Measurements from ENCODE around the gene CELF4. TPM values are rescaled to one million over a fixed set of nuclear protein-coding genes. Genes with fewer than 3 reads are reported as not detected.

CELF4 gene
- total RNA-seq, 1 donor from 2014 or later: 0.22 TPM

DNA sequence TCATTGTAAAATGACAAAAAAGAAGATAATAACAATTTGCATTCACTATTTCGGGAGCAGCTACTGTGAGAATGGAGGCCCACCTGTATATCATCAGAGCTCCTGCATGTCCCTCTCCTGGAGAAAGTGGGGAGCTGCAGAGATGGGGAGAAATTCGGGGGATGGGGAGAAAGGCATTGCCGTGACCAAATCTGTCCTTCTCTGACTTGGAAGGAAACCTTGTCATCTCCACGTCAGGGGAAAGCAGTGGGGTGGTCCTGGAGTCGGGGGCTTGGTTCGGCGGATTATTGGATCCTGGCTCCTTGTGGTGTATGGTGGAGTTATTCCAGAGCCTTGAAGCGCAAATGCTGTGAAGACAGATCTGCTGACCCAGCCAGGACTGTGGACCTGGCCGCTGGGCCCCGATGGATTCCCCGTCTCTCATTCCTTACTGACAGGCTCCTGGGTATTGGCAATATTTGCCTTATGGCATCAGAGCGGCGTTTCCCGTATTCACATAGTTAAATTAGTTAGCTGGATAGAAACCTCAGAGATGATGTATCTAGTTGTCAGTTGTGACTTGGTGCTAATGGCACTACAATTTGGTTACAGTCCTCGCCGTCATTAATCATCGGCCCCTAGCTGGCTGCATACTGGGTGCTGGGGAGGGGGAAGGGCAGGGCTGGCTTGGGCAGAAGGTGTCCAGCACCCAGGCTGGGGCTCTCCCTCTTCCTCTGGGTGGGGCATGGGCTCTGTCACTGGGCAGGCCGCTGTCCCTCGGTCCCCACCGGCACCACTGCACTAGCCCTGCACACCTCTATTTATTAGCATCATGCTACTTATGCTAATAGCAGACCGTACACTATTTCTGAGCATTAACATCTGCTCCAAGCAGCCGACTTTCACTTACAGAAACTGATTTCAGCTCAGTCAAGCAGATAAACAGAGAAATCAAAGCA, 31.7 kb downstream of the CELF4 start:
- no peaks in the 10 kb centered on the region for H3K36me3 Mint-ChIP-seq (ENCODE audit: low read depth)
- H3K9me3 Mint-ChIP-seq (ENCODE audit: low read depth): no peaks in the 10 kb centered on the region
- TF ChIP-seq, protein P1, sequence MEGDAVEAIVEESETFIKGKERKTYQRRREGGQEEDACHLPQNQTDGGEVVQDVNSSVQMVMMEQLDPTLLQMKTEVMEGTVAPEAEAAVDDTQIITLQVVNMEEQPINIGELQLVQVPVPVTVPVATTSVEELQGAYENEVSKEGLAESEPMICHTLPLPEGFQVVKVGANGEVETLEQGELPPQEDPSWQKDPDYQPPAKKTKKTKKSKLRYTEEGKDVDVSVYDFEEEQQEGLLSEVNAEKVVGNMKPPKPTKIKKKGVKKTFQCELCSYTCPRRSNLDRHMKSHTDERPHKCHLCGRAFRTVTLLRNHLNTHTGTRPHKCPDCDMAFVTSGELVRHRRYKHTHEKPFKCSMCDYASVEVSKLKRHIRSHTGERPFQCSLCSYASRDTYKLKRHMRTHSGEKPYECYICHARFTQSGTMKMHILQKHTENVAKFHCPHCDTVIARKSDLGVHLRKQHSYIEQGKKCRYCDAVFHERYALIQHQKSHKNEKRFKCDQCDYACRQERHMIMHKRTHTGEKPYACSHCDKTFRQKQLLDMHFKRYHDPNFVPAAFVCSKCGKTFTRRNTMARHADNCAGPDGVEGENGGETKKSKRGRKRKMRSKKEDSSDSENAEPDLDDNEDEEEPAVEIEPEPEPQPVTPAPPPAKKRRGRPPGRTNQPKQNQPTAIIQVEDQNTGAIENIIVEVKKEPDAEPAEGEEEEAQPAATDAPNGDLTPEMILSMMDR (IDR thresholded peaks at IDR 0.05): peak; percentile 38
- H3K4me1 Mint-ChIP-seq (ENCODE audit: low read depth): no peaks in the 10 kb centered on the region
- no peak for DNase-seq (ENCODE audit: low spot score)
- H3K4me3 Mint-ChIP-seq (ENCODE audit: unreplicated experiment): no peak overlapping the region
- peaks cover 68% of the 10 kb centered on the region for H3K27me3 Mint-ChIP-seq (ENCODE audit: low read depth)
- H3K27ac Mint-ChIP-seq (ENCODE audit: unreplicated experiment): no peak overlapping the region

DNA sequence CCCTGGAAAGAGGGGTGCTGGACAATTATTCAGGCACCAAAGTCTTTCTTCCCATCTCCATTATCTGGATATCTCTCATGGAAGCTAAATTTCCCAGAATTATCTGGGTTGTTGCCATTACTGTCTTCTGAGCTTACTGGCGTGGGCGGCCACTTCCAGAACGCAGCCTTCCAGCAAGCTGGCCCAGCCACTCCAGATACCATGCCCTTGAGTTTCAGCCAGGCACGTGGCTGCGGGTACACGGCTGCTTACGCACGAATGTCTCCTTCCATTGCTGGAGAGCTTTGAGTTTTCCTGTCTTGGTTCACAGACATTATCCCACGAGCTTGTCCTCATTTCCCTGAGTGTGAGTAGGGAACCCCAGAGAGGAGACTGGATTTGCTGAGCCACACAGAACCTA, 32.7 kb downstream of the CELF4 start:
- TF ChIP-seq, protein P1 (IDR thresholded peaks at IDR 0.05): no peak
- H3K4me3 Mint-ChIP-seq (ENCODE audit: unreplicated experiment): no peak overlapping the region
- no peaks in the 10 kb centered on the region for H3K4me1 Mint-ChIP-seq (ENCODE audit: low read depth)
- H3K36me3 Mint-ChIP-seq (ENCODE audit: low read depth): no peaks in the 10 kb centered on the region
- no peaks in the 10 kb centered on the region for H3K9me3 Mint-ChIP-seq (ENCODE audit: low read depth)
- no peak overlapping the region for H3K27ac Mint-ChIP-seq (ENCODE audit: unreplicated experiment)
- H3K27me3 Mint-ChIP-seq (ENCODE audit: low read depth): peaks cover 63% of the 10 kb centered on the region
- DNase-seq (ENCODE audit: low spot score): no peak

GRCh38 chr18:37529863-37530262, 35.7 kb downstream of the CELF4 start:
- Mint-ChIP-seq H3K4me3 (ENCODE audit: unreplicated experiment) (no peak overlapping the region), H3K9me3 (ENCODE audit: low read depth) (no peaks in the 10 kb centered on the region), H3K27ac (ENCODE audit: unreplicated experiment) (no peak overlapping the region)

DNA sequence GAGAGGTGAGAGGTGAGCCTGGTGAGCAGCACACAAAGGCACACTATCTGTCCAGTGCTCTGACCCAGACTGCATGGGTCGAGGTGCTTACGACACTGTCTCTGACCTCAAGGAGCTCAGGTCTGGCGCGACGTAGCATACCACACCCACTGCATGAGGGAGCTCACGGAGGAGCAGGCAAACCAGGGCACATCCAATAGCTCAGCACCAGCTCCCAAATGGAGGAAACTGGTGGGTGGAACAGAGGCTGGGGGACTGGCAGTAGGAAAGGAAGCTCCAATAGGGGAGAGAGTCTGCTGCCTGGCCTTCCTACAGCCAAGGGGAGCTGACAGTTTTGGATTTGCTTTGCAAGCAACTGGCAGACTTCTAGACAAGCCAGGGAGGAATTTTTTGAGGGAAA, 36.3 kb downstream of the CELF4 start:
- Mint-ChIP-seq H3K27me3 (ENCODE audit: low read depth) (peaks cover 66% of the 10 kb centered on the region), H3K27ac (ENCODE audit: unreplicated experiment) (no peak overlapping the region), H3K4me3 (ENCODE audit: unreplicated experiment) (no peak overlapping the region), H3K36me3 (ENCODE audit: low read depth) (no peaks in the 10 kb centered on the region), H3K9me3 (ENCODE audit: low read depth) (no peaks in the 10 kb centered on the region), H3K4me1 (ENCODE audit: low read depth) (peaks cover 4% of the 10 kb centered on the region)
- no peak for DNase-seq (ENCODE audit: low spot score)
- TF ChIP-seq, protein P1 (IDR thresholded peaks at IDR 0.05): no peak

More at GRCh38 chr18:37529863-37530262, 35.7 kb downstream of the CELF4 start:
- Mint-ChIP-seq H3K4me1 (ENCODE audit: low read depth) (peaks cover 3% of the 10 kb centered on the region), H3K36me3 (ENCODE audit: low read depth) (no peaks in the 10 kb centered on the region), H3K27me3 (ENCODE audit: low read depth) (peaks cover 64% of the 10 kb centered on the region)
- DNase-seq (ENCODE audit: low spot score): no peak
- TF ChIP-seq, protein P1 (IDR thresholded peaks at IDR 0.05): no peak

DNA sequence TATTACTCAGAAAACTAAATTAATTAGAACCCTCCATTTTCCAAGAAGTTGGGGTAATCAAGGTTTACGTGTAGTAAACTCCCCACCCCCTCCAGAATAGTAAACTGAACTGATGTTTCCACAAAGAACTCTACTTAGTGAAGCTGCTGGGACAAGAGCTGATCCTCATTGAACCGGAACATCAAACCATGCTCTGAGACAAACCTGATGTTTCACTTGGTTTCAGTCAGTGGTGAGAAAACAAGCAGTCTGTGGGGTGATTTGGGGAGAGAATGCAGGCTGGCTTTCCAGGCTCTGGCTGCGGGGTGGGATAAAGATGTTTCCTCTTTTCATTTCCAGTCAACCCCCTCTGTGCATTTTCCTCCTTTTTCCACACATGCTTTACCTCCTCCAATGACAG, 38.2 kb downstream of the CELF4 start:
- TF ChIP-seq, protein P1 (IDR thresholded peaks at IDR 0.05): no peak
- Mint-ChIP-seq H3K36me3 (ENCODE audit: low read depth) (peaks cover 2% of the 10 kb centered on the region), H3K4me3 (ENCODE audit: unreplicated experiment) (no peak overlapping the region), H3K4me1 (ENCODE audit: low read depth) (peaks cover 4% of the 10 kb centered on the region), H3K27me3 (ENCODE audit: low read depth) (peaks cover 71% of the 10 kb centered on the region), H3K9me3 (ENCODE audit: low read depth) (no peaks in the 10 kb centered on the region), H3K27ac (ENCODE audit: unreplicated experiment) (no peak overlapping the region)
- DNase-seq (ENCODE audit: low spot score): no peak

Data from chondrocyte (in vitro differentiated cells).